Stimulated activated CD8-positive, alpha-beta memory T cell treated with anti-CD3 and anti-CD28 coated beads, Interleukin-15, amount 100 ng/mL, for 1 hour (primary cell): ENCODE data around the gene SUGCT.
"Not testable (repeated sequence)": the region's sequence is repeated elsewhere in the genome, so short reads cannot be mapped to it uniquely, and the experiment has no call there.

Experiments used
- DNase-seq: peaks from one replicate; pipeline ENCODE4 v3.0.0-alpha.2; 2020; ENCODE audit warnings: low read depth

The SUGCT gene

GRCh38 chr7:40200791-40201190 lies 66.0 kb downstream of the SUGCT start:
- DNase-seq: no peak

DNA sequence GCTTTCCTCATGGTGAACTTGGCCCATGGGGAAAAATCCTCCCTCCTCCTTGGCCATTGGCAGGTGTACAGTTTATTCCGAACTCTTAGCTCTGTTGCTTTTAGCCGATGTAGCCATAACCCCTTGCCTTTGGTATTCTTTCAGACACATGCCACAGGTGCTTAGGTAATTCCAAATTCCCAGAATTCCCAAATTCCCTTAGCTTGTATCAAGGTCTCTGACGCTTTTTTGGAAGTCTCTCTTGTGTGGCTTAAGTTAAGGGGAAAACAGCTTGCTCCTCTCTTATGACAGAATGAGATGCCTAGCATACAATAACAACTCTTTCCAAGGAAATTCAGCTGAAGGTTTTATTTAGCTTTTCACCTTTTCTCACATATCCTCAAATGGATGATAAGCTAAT lies 68.0 kb downstream of the SUGCT start:
- no peak for DNase-seq

DNA sequence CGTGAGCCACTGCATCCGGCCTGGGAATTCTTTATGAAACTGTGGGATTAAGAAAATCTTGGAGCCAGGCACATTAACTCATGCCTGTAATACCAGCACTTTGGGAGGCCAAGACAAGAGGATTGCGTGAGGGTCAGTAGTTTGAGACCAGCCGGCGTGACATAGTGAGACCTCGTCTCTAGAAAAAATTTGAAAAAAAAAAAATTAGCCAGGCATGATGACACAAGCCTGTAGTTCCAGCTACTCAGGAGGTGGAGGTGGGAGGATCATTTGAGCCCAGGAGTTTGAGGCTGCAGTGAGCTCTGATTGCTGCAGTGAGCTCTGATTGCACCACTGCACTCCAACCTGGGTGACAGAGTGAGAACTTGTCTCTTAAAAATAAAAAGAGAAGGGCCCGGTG lies 69.8 kb downstream of the SUGCT start:
- no peak for DNase-seq

DNA sequence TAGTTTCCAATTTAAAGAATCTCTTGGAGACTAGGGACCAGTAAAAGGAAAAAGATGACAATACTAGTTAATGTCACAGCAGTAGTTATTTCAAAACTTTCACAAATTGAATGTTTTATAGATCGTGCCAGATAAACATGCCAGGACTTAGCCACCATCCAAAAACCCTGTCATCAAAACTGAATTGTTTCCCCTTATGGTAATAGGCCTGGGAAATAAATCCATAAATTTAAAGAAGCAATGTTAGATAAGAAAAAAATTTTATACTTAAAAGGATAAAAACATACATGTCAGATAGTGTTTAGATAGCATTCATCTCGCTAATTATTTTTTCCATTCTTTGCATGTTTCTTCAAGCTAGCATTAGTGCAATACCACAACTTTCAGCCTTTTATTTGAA lies 71.2 kb downstream of the SUGCT start:
- DNase-seq: no peak

GRCh38 chr7:40211276-40212003 lies 76.6 kb downstream of the SUGCT start:
- DNase-seq: no peak

DNA sequence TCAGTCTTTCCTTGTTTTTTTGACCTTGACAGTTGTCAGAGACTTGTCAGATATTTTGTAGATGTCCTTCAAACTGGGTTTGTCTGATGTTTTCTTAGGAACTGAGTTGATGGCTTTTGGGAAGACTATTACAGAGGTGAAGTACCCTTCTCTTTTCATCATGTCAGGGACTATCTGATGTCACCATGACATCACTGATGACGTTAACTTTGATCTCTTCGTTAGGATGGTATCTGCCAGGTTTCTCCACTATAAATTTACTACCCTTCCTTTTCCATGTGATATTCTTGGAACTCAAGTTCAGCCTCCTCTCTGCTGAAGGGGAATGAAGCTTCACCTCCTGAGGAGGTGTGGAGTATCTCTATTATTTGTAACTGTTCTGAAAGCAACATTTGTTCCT lies 78.5 kb downstream of the SUGCT start:
- DNase-seq: no peak

GRCh38 chr7:40213856-40214255 lies 79.1 kb downstream of the SUGCT start:
- DNase-seq: no peak

DNA sequence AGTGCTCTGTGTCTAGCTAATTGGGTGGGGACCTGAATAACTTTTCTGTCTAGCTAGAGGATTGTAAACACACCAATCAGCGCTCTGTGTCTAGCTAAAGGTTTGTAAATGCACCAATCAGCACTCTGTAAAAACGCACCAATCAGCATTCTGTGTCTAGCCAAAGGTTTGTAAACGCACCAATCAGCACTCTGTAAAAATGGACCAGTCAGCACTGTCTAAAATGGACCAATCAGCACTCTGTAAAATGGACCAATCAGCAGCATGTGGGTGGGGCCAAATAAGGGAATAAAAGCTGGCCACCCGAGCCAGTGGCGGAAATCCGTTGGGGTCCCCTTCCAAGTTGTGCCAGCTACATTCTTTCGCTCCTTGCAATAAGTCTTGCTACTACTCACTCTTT lies 83.8 kb downstream of the SUGCT start:
- not testable (repeated sequence) for DNase-seq

DNA sequence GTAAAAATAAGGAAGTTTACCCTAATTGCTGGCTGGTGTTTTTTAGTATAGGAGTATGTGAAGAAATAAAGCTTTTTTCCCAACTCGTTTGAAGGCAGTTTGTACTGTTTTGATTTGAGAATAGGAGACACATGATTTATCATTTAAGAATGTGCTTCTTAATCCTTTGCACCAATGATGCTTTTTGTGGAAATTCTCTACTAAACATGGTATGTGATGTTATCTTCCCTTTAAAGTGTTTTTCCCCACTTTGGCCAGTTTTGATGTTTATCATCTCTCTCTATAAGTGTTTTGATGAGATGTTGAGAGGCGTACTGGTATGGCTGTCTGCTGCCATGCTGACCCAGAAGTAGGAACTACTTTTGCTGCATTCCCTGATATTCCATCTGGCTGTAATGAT lies 85.1 kb downstream of the SUGCT start:
- DNase-seq: no peak

GRCh38 chr7:40220421-40220911 lies 85.7 kb downstream of the SUGCT start:
- no peak for DNase-seq

DNA sequence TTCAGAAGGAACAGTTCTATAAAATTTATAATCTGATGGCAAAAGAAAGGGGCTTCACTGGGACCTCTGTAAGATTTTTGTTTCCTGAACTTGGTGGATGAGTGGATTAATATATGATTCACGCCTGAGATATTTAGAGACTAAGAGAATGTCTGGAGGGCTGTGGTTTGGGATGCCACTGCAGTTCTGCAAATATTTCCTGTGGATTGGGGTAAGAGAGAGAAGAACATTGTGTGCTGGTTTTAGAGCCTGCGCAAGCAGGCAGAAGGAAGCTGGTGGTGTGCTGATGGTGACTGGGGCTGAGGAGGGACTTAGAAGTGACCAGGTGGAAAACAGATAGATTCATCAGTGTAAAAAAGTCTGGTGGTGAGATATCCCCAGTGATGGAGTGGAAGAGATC lies 87.0 kb downstream of the SUGCT start:
- DNase-seq: no peak

DNA sequence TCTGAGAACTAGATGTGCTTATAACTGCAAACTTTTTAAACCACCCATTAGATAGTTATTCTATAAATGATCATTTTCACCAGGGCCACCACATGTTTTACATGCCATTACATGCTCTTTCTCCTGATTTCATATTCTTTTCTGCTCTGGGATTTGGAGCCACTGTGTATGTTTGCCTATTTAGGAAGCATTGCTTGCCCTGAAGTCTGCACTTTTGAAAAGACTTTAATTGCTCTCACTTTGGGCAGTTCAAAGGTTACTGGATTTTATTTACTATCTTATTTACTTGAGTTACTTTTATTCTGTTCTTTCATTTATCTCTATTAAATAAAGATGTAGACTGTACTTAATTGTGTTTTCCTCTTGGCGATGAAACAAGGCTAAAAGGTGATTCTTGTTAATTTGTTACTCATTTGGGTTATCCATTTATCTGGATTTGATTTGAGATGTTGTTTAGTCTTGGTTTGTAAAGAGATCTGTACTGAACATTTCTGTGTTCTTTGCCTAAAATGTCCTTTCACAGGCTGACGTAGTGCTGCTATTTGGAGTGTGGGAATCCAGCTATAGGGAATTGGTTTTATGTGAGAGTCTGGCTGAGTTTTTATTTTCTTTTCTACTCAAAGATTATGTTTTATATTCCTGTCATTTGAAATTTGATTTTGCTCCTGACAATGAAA lies 88.8 kb downstream of the SUGCT start:
- DNase-seq: no peak

DNA sequence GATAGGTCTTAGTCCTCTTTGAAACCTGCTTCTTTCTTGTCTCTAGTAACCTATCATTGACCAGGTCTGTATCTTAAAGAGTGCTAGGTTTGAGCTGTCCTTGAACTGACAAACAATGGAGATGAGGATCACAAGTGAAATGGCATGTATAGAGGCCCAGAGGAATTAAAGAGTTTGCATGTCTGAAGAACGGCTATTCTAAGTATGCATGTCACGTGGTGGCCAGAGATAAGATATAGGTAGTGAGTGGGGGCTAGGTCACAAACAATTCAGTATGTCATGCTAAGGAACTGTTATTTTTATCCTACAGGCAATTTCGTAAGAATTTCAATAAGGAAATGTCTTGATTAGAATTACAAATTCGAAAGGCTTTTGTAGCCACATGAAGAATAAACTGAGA lies 95.3 kb downstream of the SUGCT start:
- no peak for DNase-seq

DNA sequence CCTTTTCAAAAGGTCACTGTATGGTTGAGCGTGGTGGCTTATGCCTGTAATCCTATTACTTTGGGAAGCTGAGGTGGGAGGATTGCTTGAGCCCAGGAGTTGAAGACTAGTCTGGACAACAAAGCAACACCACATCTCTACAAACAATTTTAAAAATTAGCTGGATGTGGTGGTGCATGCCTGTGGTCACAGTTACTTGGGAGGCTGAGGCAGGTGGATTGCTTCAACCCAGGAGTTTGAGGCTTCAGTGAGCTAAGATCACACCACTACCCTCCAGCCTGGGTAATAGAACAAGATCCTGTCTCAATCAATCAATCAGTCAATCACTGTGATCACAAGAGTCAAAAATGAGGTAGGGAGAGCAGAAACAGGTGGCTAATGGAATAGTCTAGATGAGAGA lies 97.0 kb downstream of the SUGCT start:
- no peak for DNase-seq

DNA sequence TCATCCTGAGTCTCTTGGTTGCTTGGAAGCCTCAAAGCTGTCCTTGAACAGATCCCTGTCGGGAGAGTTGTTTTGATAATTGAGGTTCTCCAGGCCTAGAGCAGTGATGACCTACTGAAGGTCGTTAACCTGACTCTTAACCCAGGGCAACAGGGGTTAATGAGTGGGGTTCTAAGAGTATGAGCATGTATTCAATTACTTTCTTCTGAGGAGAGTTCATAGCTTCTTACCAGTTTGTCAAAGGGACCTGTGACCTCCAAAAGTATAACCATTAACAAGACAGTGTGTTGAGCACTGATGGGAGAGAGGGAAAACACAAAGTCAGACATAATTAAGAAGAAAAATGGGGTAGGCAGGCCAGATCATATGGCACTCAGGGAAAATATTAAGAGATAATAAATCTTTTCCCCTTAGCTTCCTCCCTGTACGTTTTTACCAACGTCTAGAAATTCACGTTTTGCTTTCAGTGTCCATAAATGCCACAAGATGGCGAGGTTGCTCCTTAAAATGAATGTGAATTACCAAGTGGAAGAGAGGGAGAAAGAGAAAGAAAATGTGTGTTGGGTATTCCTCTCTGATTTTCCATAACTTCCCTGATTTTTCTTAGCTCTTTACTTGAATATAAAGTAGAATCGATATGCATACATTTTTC lies 97.6 kb downstream of the SUGCT start:
- DNase-seq: no peak

DNA sequence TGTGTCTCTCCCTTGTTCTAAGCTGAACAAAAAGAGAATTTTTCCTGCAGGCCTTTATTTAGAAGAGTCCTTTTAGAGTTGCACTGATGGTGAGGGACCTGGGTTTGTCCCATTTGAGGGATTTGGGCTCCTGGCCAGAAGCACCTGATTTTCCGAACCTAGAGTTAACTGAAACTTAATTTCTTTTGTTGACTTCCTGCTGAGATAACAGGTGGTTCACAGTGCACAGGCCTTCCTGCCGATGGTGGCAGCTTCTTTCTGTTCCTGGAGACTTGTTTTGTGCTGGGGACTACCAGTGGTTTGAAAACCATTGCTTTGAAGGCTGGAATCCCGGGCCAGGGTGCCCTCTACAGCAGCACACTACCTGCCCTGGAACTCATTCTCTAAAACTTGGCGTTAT lies 99.2 kb downstream of the SUGCT start:
- no peak for DNase-seq

GRCh38 chr7:40234666-40235065 lies 99.9 kb downstream of the SUGCT start:
- no peak for DNase-seq

- no peak for DNase-seq
Observed at GRCh38 chr7:40237731-40238130, 102.9 kb downstream of the SUGCT start.

DNA sequence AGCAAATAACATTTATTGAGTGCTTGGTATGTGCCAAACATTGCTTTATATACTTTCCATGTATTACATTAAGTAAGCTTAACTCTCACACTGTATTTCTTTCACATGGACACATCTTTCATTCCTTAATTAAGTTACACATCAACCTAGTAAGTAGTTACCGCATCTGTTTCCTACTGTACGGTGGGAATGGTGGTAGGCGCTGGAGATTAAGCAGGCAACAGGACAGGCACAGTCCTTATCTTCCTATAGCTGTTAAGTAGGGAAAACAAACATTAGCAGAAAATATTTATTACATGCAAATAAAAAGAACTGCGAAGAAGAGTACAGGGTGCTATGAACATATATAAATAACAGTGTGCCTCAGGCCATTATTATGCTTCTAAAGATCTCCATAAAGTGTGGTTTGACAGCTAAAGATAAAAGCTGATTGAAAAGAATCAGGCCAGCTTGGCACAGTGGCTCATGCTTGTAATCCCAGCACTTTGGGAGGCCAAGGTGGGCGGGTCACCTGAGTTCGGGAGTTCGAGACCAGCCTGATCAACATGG lies 105.0 kb downstream of the SUGCT start:
- no peak for DNase-seq

DNA sequence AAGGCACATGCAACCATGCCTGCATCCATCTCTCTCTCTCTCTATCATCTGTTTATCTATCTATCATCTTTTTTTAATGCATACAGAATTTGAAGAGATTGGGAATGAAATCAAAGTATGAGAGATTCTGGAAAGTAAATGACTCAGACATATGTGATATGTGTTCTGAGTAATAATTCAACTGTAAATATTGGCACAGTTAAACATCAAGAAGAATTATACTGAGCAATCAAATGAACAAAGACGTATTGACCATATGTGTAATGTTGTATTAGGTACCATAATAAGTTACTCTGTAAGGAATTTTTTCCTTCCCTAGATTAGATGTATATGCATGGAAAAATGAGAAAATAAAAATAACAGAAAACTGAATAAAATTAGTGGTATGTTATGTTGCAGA lies 108.3 kb downstream of the SUGCT start:
- DNase-seq: no peak

DNA sequence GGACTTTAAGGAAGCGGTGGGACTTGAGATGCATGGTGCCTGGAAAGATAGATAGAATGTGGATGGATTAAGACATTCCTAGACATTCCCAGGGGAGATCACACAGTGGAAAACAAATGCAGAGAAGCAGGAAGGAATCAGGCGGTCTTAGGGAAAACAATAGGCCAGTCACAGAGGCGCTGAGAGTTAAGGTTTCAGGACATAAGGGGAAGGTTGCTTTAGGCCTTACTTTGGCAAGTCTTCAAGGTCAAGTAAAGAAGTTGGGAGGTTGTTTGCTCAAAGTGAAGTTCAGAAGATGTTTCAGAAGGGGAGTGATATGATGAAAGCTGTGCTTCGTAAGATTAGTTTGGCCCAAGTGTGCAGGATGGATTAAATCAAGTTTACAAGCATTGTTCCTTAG lies 109.4 kb downstream of the SUGCT start:
- DNase-seq: no peak

GRCh38 chr7:40248681-40249080 lies 113.9 kb downstream of the SUGCT start:
- DNase-seq: no peak

DNA sequence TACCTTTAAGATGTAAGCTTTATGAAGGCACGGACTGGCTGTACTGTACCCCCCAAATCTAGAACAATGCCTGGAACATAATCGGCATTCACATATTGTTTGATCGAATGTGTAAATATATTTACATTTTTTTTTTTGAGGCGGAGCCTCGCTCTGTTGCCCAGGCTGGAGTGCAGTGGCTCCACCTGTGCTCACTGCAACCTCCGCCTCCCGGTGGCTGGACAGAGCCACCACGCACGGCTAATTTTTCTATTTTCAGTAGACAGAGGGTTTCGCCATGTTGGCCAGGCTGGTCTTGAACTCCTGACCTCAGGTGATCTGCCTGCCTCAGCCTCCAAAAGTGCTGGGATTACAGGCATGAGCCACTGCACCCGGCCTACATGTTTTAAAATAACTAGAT lies 118.6 kb downstream of the SUGCT start:
- not testable (repeated sequence) for DNase-seq
